Epithelial cell of proximal tubule (primary cell): ENCODE measurements around the gene USP14. TPM values are rescaled to one million over a fixed set of nuclear protein-coding genes. Genes with fewer than 3 reads are reported as not detected.

Experiments used
- DNase-seq: peaks from one replicate; pipeline ENCODE4 v3.0.0-alpha.2; 2011; ENCODE audit warnings: low read depth
- H3K4me3 ChIP-seq: 2 replicates; pipeline ENCODE4 v1.5.1; 2011; ENCODE audit warnings: low read depth, mild to moderate bottlenecking, low read length
- total RNA-seq: library from RNA; depleted of rRNA; stranded (reverse); fragments of >200 nt; gene quantifications from 2 replicates; pipeline ENCODE4 v1.2.3, GENCODE V29; 2015
- TF ChIP-seq, protein P1 (sequence below): conservative IDR thresholded peaks from 2 replicates; pipeline ENCODE4 v1.5.1; 2012; ENCODE audit warnings: low read depth, mild to moderate bottlenecking, low read length

The USP14 gene
- total RNA-seq, 1 donor from 2014 or later, result 18.3 TPM

DNA sequence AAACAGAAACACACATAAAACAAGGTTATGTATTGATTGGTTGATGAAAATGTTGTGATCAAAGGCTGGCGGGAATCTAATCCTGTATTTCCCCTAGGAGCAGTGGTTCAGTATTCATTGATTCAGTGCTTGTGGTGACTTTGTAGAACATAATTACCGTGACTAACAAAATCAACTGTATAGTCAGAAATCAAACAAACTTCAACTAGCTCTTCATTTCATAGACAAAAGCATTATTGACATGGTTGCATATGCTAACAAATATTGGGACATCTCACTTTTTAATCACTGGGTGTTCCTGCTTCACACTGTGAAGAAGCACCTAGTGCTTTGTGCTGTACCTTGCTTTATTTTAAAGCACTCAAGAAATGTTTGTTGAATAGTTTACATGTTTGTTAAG lies 41.4 kb downstream of the USP14 start:
- TF ChIP-seq, protein P1, sequence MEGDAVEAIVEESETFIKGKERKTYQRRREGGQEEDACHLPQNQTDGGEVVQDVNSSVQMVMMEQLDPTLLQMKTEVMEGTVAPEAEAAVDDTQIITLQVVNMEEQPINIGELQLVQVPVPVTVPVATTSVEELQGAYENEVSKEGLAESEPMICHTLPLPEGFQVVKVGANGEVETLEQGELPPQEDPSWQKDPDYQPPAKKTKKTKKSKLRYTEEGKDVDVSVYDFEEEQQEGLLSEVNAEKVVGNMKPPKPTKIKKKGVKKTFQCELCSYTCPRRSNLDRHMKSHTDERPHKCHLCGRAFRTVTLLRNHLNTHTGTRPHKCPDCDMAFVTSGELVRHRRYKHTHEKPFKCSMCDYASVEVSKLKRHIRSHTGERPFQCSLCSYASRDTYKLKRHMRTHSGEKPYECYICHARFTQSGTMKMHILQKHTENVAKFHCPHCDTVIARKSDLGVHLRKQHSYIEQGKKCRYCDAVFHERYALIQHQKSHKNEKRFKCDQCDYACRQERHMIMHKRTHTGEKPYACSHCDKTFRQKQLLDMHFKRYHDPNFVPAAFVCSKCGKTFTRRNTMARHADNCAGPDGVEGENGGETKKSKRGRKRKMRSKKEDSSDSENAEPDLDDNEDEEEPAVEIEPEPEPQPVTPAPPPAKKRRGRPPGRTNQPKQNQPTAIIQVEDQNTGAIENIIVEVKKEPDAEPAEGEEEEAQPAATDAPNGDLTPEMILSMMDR, result no peak
- no peak overlapping the region for H3K4me3 ChIP-seq
- no peak for DNase-seq

DNA sequence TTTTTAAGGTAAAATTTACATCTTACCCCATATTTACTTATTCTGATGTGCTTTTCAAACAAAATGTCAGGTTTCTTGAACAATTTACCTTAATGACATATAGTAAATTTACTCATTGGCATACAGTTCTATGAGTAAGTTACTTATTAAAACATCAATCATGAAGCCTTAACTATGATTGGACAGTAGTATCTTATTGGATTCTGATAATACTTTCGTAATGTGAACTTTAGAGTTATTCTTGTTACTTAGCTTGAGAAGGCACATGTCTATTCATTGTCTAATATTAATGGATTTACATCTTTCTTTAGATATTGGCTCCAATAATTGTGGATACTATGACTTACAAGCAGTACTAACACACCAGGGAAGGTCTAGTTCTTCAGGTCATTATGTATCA lies 51.7 kb downstream of the USP14 start:
- no peak for DNase-seq
- TF ChIP-seq, protein P1, result no peak
- H3K4me3 ChIP-seq, result no peak overlapping the region

GRCh38 chr18:210733-211132 lies 52.4 kb downstream of the USP14 start:
- no peak for DNase-seq
- TF ChIP-seq, protein P1, result no peak
- H3K4me3 ChIP-seq, result no peak overlapping the region

DNA sequence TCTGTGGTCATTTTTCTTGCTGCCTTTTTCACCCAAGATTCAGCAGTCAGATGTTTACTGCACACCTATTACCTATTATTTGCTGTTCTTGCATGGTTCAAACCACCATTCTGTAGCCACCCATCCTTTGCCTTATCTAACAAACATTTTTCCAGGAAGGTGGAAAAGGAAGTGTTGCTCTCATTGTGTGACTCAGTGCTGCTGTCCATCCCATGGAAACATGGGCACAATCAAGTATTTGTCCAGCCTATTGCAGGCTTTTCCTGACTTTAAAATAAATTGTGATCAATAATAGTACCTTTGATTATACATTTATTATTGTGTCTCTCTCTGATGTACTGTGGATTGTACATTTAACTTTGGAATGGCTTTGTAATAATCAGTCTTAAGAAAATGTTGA lies 53.2 kb downstream of the USP14 start:
- TF ChIP-seq, protein P1, result no peak
- no peak for DNase-seq
- H3K4me3 ChIP-seq, result no peak overlapping the region

DNA sequence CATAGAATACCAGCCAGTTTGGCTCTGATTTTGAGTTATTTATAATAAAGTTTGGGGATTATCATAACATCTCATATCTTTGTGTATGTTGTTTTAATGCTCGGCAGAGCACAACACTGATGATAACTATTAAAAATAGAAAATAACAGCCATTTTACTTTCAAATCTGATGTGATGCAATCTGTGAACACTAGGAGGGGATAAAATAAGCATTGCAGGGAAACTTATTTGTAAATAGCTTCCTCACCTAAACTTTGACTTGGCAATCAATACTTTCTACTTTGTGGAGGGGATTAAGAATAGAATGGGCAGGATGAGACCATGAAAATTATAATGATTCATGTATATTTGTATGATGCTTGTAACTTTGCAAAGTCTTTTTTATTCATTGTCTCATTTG lies 54.4 kb downstream of the USP14 start:
- no peak overlapping the region for H3K4me3 ChIP-seq
- no peak for DNase-seq
- TF ChIP-seq, protein P1, result peak; percentile 15

GRCh38 chr18:213505-213904 lies 55.1 kb downstream of the USP14 start:
- no peak overlapping the region for H3K4me3 ChIP-seq
- TF ChIP-seq, protein P1, result no peak
- DNase-seq, result no peak

DNA sequence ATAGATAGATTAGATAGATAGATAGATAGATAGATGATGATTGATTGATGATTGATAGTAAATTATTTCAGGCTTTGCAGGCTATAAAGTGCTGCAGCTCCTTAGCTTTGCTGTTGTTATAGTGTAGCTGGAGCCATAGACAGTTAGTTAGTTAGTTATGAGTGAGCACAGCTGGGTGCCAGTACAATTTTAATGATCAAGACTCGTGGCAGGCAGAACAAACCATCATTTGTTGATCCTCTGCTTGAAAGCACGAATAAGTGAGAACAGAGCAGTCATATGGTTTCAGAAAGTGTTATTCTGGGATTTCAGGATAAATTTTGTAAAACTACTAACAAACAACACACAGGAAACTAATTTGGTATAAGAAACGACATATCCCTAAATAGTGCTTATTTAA lies 55.6 kb downstream of the USP14 start:
- no peak overlapping the region for H3K4me3 ChIP-seq
- DNase-seq, result no peak
- TF ChIP-seq, protein P1, result no peak
